ENCODE results near the gene SLBP. TPM values are rescaled to one million over a fixed set of nuclear protein-coding genes. Genes with fewer than 3 reads are reported as not detected.

SLBP gene
- total and polyA plus RNA-seq, 2 of the 8 experiments (the other 6 are each of a cell fraction or from before 2014, with no cell fraction given), result 44.1 to 49.0 TPM

GRCh38 chr4:1749826-1750225, 37.7 kb upstream of the SLBP start:
- Histone ChIP-seq H3K23ac (ENCODE audit: insufficient read length) (no peak overlapping the region), H3K9ac (replicated peaks in 1 of 4; ENCODE audit: extremely low read depth in 1 of 4, low read depth in 3 of 4, low read length in 3 of 4) (no peak overlapping the region), H3K9me3 (ENCODE audit: insufficient read depth in 2 of 2, low read depth in 1 of 2, low read length in 1 of 2) (no peaks in the 10 kb centered on the region), H2BK12ac (ENCODE audit: low read depth, low read length) (no peak overlapping the region), H2BK20ac (ENCODE audit: low read length) (no peak overlapping the region), H3K56ac (replicated peaks; ENCODE audit: insufficient read length, low read depth, low read length) (no peak overlapping the region), H2BK15ac (ENCODE audit: low read length) (no peak overlapping the region), H3K23me2 (ENCODE audit: low read depth, low read length) (no peaks in the 10 kb centered on the region), H4K20me1 (replicated peaks in 1 of 2; ENCODE audit: control insufficient read depth in 1 of 2, insufficient read depth in 2 of 2, low read length in 2 of 2) (peaks cover 2 to 4% of the 10 kb centered on the region in 2 experiments), H4K8ac (ENCODE audit: extremely low read depth, insufficient read depth, low read length) (no peak overlapping the region), H3K79me2 (ENCODE audit: control insufficient read depth in 1 of 2, insufficient read depth in 2 of 2, low read length in 2 of 2) (no peaks in the 10 kb centered on the region), H3K4me1 (replicated peaks in 1 of 4; ENCODE audit: control insufficient read depth in 3 of 4, insufficient read depth in 4 of 4, low read length in 3 of 4) (peaks cover 0 to 15% (median 11%) of the 10 kb centered on the region in 4 experiments; a peak in 6 of 7 replicates), H3K4ac (replicated peaks; ENCODE audit: insufficient read length, low read depth, low read length) (no peak overlapping the region), H3K27me3 (replicated peaks in 1 of 4; ENCODE audit: control insufficient read depth in 3 of 4, extremely low read depth in 1 of 4, insufficient read depth in 3 of 4, low read length in 3 of 4) (peaks cover 0 to 4% (median 0%) of the 10 kb centered on the region in 4 experiments; a peak in 2 of 7 replicates), H3K36me3 (ENCODE audit: control insufficient read depth in 2 of 4, insufficient read depth in 4 of 4, low read length in 3 of 4) (peaks cover 0 to 4% (median 3%) of the 10 kb centered on the region in 4 experiments; a peak in 4 of 8 replicates), H3K4me3 (ENCODE audit: extremely low read depth in 1 of 4, insufficient read depth in 2 of 4, low read depth in 3 of 4, low read length in 4 of 4) (no peak overlapping the region), H2BK120ac (replicated peaks; ENCODE audit: low read depth, low read length) (no peak overlapping the region), H3K79me1 (ENCODE audit: low read depth, low read length) (no peaks in the 10 kb centered on the region), H4K91ac (replicated peaks; ENCODE audit: insufficient read length, low read length) (no peak overlapping the region), H2AK5ac (ENCODE audit: low read depth, low read length) (no peak overlapping the region), H3K18ac (ENCODE audit: extremely low read depth, low read length) (no peak overlapping the region), H3K4me2 (ENCODE audit: insufficient read depth in 1 of 2, low read depth in 2 of 2, low read length in 2 of 2) (no peak overlapping the region), H3K27ac (ENCODE audit: low read depth, low read length) (no peak overlapping the region), H2BK5ac (ENCODE audit: low read depth, low read length) (no peak overlapping the region), H4K5ac (ENCODE audit: insufficient read length, low read depth, low read length) (no peak overlapping the region), H3K14ac (ENCODE audit: insufficient read length) (no peak overlapping the region), H2AFZ (ENCODE audit: low read length) (no peak overlapping the region)
- POLR2A ChIA-PET (ENCODE audit: partially characterized antibody), result interaction anchor here (1.4 kb wide), 1 partner anchor 10 kb away, joined by 3 read pairs; no protein-coding TSS in a partner anchor
- FAIRE-seq (no peak), DNase-seq (ENCODE audit: low read depth in 1 of 2, low spot score in 2 of 2) (peak in 1 of 2 experiments; percentile 50)
- TF ChIP-seq POLR2A (IDR thresholded peaks at IDR 0.05; ENCODE audit: control extremely low read depth in 1 of 2, low read depth in 2 of 2, low read length in 2 of 2) (no peak), RAD21 (IDR thresholded peaks at IDR 0.05 in 1 of 2, conservative IDR thresholded peaks at IDR 0.05 in 1 of 2; ENCODE audit: low read depth in 2 of 2, low read length in 2 of 2) (no peak), CHD1 (IDR thresholded peaks at IDR 0.05; ENCODE audit: low read depth, low read length) (no peak), NANOG (IDR thresholded peaks at IDR 0.05; ENCODE audit: insufficient read depth, low read depth, low read length, poor library complexity, severe bottlenecking) (no peak), SIRT6 (IDR thresholded peaks at IDR 0.05; ENCODE audit: low read length) (no peak), CBX5 (IDR thresholded peaks at IDR 0.05; ENCODE audit: low read depth, low read length) (no peak), EP300 (IDR thresholded peaks at IDR 0.05; ENCODE audit: borderline replicate concordance in 1 of 2, low read depth in 2 of 2, low read length in 2 of 2) (no peak), KDM1A (IDR thresholded peaks at IDR 0.05; ENCODE audit: borderline replicate concordance, low read length) (no peak), TEAD4 (IDR thresholded peaks at IDR 0.05; ENCODE audit: low read depth, low read length) (no peak), TBP (IDR thresholded peaks at IDR 0.05; ENCODE audit: low read depth, low read length) (no peak), RXRA (IDR thresholded peaks at IDR 0.05; ENCODE audit: insufficient read depth, low read depth, low read length) (no peak), POU5F1 (IDR thresholded peaks at IDR 0.05; ENCODE audit: low read depth, low read length) (no peak)
- WGBS, 2 experiments (ENCODE audit: extremely low coverage in 1 of 2, insufficient coverage in 1 of 2, insufficient read length in 1 of 2, insufficient replicate concordance in 2 of 2, low coverage in 1 of 2, low lambda C conversion rate in 2 of 2, missing lambda C conversion rate in 1 of 2), result 85% methylated on average over 12 of the region's 14 CpGs; no CpG with 5 or more reads in 1 of the 2 experiments
- CTCF ChIA-PET (ENCODE audit: partially characterized antibody), result interaction anchor here (3.2 to 52.9 kb wide), 3 partner anchors 39 to 161 kb away, joined by 15 to 2507 read pairs (median 34); partner anchors contain the start of gene FGFR3

All from H1 (cell line).